Measurements from ENCODE around the gene SUGP1.

SUGP1 gene

DNA sequence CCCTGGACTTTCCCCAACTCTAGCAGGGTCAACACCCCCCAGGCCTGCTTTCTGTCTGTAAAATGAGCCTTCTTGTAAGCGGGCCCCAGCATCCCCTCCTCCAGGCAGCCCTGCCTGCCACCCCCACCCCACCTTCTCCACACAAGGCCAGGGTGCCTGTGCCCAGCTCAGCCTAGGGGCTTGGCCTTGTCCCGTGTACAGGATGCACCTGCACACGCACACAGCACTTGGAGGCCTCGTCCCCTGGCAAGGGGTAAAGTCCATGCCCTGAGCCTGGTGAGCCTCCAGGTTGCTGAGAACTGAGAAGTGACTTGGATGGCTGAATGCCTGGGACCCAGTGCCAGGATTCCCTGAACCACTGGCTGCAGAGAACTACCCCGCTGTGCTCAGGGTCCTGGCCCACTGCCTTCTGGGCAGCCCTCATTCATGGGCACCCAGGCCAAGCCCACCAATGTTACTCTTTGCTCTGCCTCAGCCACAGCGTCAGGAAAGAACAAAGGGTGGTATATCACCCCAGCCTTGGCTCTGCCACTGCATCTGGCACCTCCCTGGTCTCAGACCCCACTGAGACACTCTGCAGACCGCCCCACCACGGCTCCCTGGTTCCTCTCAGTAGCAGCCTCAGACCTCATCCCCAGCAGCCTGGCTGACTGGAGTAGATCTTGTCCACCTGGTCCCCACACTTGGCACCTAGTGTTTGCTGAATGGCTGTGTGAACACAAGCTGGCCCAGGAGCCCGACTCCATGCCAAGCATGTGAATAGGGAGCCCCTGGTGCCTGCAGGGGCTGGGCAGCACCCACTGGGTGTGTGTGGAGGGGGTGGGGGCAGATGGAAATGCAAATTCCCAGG is 45.4 kb downstream of the SUGP1 start:
- Histone ChIP-seq H3K9ac (ENCODE audit: low read depth, low read length) (no peak overlapping the region), H3K4me1 (ENCODE audit: control insufficient read depth, insufficient read depth, low read length) (peaks cover 2% of the 10 kb centered on the region; the same call in 1 of the 2 replicates), H3K9me3 (ENCODE audit: control insufficient read depth, insufficient read depth, low read length) (no peaks in the 10 kb centered on the region), H3K27me3 (ENCODE audit: control insufficient read depth, insufficient read depth, low read length) (0 out of 2 replicates have a peak, but pooled peaks cover 2% of the 10 kb centered on the region), H3K27ac (ENCODE audit: low read depth, low read length) (no peak overlapping the region), H3K36me3 (ENCODE audit: control insufficient read depth, insufficient read depth, low read length) (peaks cover 46% of the 10 kb centered on the region), H3K4me3 (ENCODE audit: low read depth, low read length) (no peak overlapping the region)

DNA sequence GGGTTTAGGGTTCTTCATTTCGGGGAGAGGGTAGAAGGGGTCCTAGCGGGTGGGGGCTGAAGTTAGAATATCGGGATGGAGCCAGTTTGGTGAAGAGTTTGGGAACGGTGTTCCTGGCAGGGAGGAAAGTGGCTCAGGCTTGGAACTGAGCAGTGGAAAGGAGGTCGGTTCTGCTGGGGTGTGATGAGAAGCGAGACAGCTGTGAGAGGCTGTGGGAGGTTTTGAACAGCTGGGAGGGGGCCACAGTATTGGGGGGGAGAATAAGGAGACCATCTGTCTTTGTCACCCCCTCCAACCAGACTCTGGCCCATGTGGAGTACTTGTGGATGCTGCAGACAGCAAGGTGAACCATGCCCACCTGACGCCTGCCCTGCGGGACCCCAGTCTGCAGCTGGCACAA is 46.2 kb downstream of the SUGP1 start:
- Histone ChIP-seq H3K27ac (ENCODE audit: low read depth, low read length) (no peak overlapping the region), H3K36me3 (ENCODE audit: control insufficient read depth, insufficient read depth, low read length) (peaks cover 38% of the 10 kb centered on the region), H3K9me3 (ENCODE audit: control insufficient read depth, insufficient read depth, low read length) (no peaks in the 10 kb centered on the region), H3K4me1 (ENCODE audit: control insufficient read depth, insufficient read depth, low read length) (peaks cover 2% of the 10 kb centered on the region; the same call in 1 of the 2 replicates), H3K4me3 (ENCODE audit: low read depth, low read length) (no peak overlapping the region), H3K9ac (ENCODE audit: low read depth, low read length) (no peak overlapping the region), H3K27me3 (ENCODE audit: control insufficient read depth, insufficient read depth, low read length) (0 out of 2 replicates have a peak, but pooled peaks cover 2% of the 10 kb centered on the region)

DNA sequence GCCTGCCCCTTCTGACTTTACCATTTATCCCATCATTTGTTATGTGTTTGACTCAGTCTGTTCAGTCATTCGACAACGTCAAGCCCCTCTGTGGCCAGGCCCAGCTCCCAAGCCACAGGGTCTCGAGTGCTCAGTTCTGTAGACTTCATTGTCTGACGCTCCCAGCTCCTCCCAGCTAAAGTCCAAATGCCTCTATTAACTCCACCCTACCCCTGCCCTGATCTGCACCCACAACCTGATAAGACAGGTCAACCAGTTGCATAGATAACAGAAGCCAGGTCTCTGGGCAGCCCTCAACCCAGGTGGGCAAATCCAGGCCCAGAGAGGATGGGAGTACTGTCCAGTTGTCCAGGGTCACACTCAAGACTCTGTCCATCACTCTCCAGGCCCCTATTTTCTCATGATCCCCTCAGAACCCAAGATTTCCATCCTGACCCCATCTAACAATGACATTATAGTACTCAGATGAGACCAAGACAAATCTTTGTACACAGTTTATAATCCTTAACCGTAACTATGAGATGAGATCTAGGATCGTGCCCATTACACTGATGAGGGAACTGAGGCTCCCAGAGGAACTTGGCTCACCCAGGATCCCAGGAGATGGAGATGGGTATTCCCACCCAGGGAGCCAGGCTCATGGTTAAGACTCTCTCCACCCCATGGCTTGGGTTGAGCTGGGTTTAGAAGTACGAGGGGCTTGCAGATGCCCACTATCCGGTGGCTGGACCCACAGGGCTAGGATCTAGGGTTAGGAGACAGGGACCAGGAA is 48.3 kb downstream of the SUGP1 start:
- H3K4me3 ChIP-seq (ENCODE audit: low read depth, low read length) = peak overlapping the region; percentile 69; the same call in 1 of the 2 replicates

DNA sequence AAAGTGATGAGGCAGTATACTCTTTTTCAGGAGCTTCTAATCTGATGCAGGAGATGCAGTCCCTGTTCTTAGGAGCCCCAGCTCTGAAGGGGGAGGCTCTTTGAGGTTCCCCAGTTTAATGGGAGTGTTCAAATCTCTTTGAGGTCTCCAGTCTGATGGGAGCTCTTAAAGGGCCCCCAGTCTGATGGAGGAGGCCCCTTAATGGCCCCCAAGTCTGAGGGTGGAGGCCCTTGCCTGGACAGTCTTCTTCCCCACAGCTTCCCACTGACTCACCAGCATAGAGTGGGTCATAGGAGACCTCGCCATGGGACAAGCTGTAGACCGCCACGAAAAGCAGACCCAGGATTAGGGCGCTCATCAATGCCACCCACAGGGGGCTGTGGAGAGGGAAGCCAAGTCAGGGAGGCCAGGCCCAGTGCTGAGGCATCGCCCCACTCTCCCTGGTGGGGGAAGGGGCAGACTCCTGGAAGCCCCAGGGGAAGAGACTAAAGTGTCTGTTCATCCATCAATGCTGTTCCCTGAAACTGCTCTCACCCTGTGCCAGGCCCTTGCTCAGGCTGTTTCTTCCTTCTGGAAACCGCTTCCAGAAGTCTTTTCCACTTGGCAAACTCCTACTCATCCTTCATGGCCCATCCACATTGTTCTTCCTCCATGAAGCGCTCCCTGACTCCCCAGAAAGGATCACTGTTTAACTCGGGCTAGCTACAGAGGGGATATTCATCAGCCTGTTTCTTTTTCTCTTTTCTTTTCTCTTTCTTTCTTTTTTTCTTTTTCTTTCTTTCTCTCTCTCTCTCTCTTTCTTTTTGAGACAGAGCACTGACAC is 49.3 kb downstream of the SUGP1 start:
- Histone ChIP-seq H3K9ac (ENCODE audit: low read depth, low read length) (no peak overlapping the region), H3K36me3 (ENCODE audit: control insufficient read depth, insufficient read depth, low read length) (peaks cover 7% of the 10 kb centered on the region), H3K9me3 (ENCODE audit: control insufficient read depth, insufficient read depth, low read length) (no peaks in the 10 kb centered on the region), H3K27me3 (ENCODE audit: control insufficient read depth, insufficient read depth, low read length) (0 out of 2 replicates have a peak, but pooled peaks cover 2% of the 10 kb centered on the region), H3K4me3 (ENCODE audit: low read depth, low read length) (no peak overlapping the region), H3K4me1 (ENCODE audit: control insufficient read depth, insufficient read depth, low read length) (peaks cover 2% of the 10 kb centered on the region; the same call in 1 of the 2 replicates), H3K27ac (ENCODE audit: low read depth, low read length) (no peak overlapping the region)

More for the DNA sequence above, 48.3 kb downstream of the SUGP1 start:
- Histone ChIP-seq H3K9me3 (ENCODE audit: control insufficient read depth, insufficient read depth, low read length) (no peaks in the 10 kb centered on the region), H3K36me3 (ENCODE audit: control insufficient read depth, insufficient read depth, low read length) (peaks cover 17% of the 10 kb centered on the region), H3K4me1 (ENCODE audit: control insufficient read depth, insufficient read depth, low read length) (peaks cover 2% of the 10 kb centered on the region; the same call in 1 of the 2 replicates), H3K9ac (ENCODE audit: low read depth, low read length) (no peak overlapping the region), H3K27me3 (ENCODE audit: control insufficient read depth, insufficient read depth, low read length) (0 out of 2 replicates have a peak, but pooled peaks cover 2% of the 10 kb centered on the region), H3K27ac (ENCODE audit: low read depth, low read length) (no peak overlapping the region)

DNA sequence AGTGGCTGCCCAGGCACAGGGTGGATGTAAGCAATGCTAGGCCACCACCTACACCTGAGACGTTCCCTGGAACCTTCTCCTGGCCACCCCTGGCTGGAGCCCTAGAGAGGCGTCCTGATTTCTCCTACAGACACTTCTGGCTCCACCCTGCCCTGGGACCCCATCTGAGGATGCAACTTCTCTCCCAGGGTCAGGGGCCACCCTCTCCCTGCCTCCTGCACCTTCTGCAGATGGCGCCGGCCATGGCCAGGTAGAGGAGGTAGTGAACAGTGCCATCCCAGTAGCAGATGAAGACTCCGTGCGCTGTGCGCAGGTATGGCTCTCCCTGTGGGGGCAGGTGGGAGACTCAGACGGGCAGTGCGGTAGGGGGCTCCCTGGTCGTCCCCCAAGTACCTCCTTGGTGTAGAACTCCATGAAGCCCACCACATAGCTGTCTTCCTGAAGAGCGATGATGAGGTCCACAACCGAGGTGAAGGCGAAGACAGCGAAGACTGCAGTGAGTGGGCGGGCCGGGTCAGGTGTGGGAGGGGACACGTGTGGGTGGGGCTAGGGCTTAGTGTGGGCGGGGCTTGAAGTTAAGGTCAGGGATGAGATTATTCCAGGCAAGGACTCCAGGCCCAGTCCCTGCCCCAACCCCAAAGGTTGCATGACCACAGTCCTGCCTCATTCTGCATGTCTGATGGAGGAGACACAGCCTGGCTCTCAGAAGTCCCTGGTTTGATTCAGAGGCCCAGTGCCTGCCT is 50.2 kb downstream of the SUGP1 start:
- no peak overlapping the region for H3K9ac ChIP-seq (ENCODE audit: low read depth, low read length)
- no peaks in the 10 kb centered on the region for H3K36me3 ChIP-seq (ENCODE audit: control insufficient read depth, insufficient read depth, low read length)
- peaks cover 2% of the 10 kb centered on the region; the same call in 1 of the 2 replicates for H3K4me1 ChIP-seq (ENCODE audit: control insufficient read depth, insufficient read depth, low read length)
- no peaks in the 10 kb centered on the region for H3K9me3 ChIP-seq (ENCODE audit: control insufficient read depth, insufficient read depth, low read length)
- no peak overlapping the region for H3K4me3 ChIP-seq (ENCODE audit: low read depth, low read length)
- H3K27me3 ChIP-seq (ENCODE audit: control insufficient read depth, insufficient read depth, low read length) = 0 out of 2 replicates have a peak, but pooled peaks cover 2% of the 10 kb centered on the region
- H3K27ac ChIP-seq (ENCODE audit: low read depth, low read length) = no peak overlapping the region

DNA sequence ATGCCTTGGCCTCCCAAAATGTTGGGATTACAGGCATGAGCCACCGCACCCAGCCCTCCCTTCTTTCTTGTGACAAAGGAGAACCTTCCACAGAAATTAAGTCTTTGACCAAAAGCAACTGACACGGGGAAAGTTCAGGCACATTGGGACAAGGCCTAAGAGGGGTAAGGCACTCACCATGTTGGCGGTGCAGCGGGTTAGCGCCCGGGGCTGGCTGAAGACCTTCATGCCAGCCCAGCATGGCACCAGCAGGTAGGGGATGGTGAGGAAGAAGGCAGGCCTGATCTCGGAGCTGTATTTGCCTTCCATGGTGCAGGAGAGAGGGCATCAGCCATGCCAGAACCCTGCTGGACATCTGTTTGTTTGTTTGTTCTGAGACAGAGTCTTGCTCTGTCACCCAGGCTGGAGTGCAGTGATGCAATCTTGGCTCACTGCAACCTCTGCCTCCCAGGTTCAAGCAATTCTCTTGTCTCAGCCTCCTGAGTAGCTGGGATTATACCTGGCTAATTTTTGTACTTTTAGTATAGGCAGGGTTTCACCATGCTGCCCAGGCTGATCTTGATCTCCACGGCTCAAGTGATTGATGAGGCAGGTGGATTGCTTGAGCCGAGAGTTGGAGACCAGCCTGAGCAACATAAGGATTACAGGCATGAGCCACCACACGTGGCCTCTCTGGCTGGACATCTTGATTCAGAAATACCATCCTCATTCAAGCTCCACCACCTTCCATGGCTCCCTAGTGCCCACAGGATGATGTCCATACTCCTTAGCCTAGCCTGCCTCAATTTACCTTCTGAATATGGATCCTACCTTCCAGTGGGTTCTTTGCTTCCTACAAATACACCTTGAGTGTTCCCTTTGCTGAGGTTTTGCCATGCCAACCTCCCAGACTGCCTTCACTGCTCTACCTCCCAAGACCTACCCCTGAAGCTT is 51.6 kb downstream of the SUGP1 start:
- Histone ChIP-seq H3K27ac (ENCODE audit: low read depth, low read length) (no peak overlapping the region), H3K4me1 (ENCODE audit: control insufficient read depth, insufficient read depth, low read length) (peaks cover 2% of the 10 kb centered on the region; the same call in 1 of the 2 replicates), H3K9ac (ENCODE audit: low read depth, low read length) (no peak overlapping the region), H3K27me3 (ENCODE audit: control insufficient read depth, insufficient read depth, low read length) (peaks cover 11% of the 10 kb centered on the region), H3K4me3 (ENCODE audit: low read depth, low read length) (no peak overlapping the region), H3K9me3 (ENCODE audit: control insufficient read depth, insufficient read depth, low read length) (no peaks in the 10 kb centered on the region), H3K36me3 (ENCODE audit: control insufficient read depth, insufficient read depth, low read length) (no peaks in the 10 kb centered on the region)

DNA sequence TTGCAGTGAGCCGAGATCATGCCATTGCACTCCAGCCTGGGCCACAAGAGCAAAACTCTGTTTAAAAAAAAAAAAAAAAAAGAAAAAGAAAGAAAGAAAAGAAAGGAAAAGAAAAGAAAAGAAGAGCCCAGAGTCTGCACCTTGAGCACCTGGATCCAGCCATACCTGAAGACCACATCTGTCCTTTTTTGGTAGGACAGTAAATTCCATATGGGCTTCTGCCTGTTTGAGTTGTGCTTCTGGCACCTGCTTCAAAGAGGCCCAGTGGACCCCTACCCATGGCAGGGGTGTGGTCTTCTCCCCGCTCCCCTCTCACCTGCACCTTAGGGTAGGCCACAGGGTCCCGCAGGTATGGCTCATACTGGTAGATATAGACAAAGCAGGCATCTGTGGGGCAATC is 53.0 kb downstream of the SUGP1 start:
- no peak overlapping the region for H3K4me3 ChIP-seq (ENCODE audit: low read depth, low read length)
- H3K36me3 ChIP-seq (ENCODE audit: control insufficient read depth, insufficient read depth, low read length) = no peaks in the 10 kb centered on the region
- no peak overlapping the region for H3K27ac ChIP-seq (ENCODE audit: low read depth, low read length)
- no peaks in the 10 kb centered on the region for H3K9me3 ChIP-seq (ENCODE audit: control insufficient read depth, insufficient read depth, low read length)
- 0 out of 2 replicates have a peak, but pooled peaks cover 7% of the 10 kb centered on the region for H3K4me1 ChIP-seq (ENCODE audit: control insufficient read depth, insufficient read depth, low read length)
- H3K27me3 ChIP-seq (ENCODE audit: control insufficient read depth, insufficient read depth, low read length) = peaks cover 23% of the 10 kb centered on the region
- H3K9ac ChIP-seq (ENCODE audit: low read depth, low read length) = no peak overlapping the region

DNA sequence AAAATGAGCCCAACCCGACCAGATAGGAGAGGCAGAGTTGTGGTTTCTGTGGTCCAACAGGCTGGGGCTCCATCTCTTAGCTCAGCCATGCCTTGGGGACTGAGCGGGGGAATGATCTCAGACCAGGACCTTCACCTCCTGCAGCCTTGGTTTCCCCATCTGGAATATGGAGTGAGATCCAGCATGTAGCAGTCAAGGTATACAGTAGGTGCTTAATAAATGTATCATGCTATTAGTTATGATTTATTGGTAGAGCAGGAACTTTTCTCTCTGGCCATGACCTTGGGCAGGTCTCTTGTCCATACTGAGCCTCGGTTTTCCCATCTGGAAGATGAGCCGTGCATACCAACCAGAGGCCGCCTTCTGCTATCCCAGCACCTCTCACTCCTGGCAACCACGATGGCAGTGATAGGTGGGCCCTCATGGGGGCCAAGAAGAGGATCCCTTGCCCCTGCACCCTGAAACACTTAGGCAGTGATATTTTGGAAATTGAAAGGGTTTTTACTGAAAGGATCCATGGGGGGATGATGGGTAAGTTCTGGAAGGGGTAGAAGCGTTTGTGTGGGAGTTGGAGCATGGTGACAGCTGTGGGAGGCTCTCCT is 56.3 kb downstream of the SUGP1 start:
- Histone ChIP-seq H3K4me1 (ENCODE audit: control insufficient read depth, insufficient read depth, low read length) (0 out of 2 replicates have a peak, but pooled peaks cover 16% of the 10 kb centered on the region), H3K9ac (ENCODE audit: low read depth, low read length) (no peak overlapping the region), H3K36me3 (ENCODE audit: control insufficient read depth, insufficient read depth, low read length) (no peaks in the 10 kb centered on the region), H3K27ac (ENCODE audit: low read depth, low read length) (no peak overlapping the region), H3K9me3 (ENCODE audit: control insufficient read depth, insufficient read depth, low read length) (no peaks in the 10 kb centered on the region), H3K4me3 (ENCODE audit: low read depth, low read length) (no peak overlapping the region), H3K27me3 (ENCODE audit: control insufficient read depth, insufficient read depth, low read length) (peaks cover 25% of the 10 kb centered on the region)

Data from HUES48 (cell line).